ENCODE data around the gene KRT73.

The KRT73 gene

DNA sequence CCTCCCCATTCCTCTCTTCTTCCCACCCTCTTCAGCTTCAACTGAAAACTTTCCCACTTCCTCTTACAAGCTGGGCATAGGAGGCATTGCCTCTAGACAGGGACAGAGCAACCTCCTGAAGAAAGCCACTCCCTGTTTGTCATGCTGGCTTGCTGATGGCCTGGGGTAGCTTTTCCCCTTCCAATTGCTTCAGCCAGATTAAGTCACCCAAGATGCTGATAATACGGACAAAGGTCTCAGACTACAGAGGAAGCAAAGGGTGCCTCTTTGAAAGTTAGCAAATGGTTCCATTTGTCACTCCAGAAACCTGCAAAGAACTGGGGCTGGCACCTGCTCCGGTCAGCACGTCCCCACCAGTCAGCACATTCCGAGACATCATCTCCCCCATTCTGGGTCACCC lies 27.6 kb upstream of the KRT73 start:
- DNase-seq (ENCODE audit: low read depth, low spot score): no peak

DNA sequence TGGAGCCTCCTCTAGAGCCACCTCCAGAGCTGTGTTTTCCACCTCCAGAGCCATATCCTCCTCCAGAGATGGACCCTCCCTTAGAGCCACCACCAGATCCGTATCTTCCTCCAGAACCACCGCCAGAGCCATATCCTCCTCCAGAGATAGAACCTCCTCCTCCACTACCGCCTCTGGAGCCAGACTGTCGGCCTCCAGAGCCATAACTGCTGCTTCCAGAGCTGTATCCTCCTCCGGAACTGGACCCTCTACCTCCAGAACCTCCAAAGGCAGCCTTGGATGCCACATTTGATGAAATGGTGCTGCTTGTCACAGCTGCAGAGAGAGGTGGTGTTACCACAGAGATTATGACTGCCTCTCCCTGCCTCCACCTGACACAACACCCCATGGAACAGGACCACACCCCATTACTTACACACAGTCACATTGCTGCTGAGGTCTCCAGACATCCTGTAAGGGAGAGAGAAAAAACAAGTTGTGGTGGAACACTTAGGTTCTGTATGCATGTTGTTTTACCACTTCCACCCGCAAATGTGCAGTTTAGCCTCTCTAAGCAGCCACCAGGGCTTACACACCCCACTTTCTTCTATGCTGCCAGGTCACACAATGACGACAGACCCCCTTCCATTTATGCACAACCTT lies 26.9 kb upstream of the KRT73 start:
- no peak for DNase-seq (ENCODE audit: low read depth, low spot score)

DNA sequence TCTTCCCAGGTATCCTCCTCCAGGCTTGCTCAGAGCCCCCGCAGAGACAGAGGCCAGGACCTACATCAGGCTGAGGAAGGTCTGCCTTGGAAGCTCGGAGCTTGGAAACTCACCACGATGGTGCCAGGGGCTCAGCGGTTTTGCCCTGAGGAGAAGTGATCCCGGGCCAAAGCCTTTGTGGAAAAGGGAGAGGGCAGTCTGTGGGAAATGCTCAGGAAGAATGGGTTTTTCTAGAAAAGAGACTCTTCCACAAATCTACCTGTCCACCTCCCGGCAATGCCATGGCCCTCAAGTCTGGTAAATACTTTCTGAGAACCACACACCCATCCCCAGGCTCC lies 25.7 kb upstream of the KRT73 start:
- DNase-seq (ENCODE audit: low read depth, low spot score): no peak

DNA sequence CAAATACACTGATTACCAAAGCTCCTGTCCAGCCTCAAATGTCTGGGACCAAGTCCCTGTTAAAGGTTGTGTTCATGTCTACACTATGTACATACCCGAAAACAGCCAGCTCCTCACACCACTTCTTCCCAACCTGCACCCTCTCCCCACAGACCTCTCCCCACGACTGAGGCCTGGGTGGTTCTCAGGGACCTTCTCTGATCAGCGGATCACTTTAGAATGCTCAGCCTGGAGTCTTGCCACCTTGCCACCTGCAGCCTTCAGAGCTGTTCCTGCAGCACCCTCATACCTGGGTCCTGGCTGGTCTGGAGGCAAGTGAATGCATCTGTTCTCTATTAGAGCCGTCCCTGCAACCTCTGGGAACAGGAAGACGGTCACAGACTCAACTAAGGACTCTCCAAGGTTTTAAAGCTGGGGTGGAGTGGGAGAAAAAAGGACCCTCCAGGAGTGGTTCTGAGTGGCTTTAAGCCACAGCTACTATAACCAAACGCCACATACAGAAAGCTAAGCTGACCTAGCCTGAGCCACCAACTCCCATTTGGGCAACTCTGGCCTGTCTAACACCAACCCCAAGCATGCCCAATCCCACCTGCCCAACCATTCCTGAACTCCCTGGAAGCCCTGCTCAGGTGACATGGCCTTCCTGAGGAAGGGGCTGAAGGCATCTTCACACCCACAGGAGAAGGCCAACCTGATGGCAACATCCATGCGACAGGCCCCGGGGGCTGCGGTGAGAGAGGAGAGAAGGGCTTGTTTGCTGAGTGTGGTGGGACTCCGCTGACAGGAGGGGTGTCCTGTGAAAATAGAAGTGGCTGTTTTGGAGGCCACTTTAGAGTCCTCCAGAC lies 25.1 kb upstream of the KRT73 start:
- no peak for DNase-seq (ENCODE audit: low read depth, low spot score)

DNA sequence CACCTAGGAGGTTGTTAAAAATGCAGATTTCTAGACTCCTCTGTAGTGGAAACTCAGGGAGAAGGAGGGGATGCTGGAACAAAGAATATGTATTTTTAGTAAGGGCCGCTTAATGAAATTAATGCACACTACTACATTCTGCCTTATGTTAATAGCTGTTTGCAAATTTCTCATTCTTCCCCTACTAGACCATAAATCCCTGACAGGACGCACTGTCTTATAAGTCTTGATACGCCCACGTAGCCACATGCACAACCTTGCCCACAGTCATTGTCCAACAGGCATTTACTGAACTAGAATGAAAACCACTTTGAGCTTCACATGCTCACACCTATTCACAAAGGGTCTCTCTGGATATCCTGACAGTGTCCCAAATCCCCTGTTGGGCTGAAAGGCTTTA lies 23.1 kb upstream of the KRT73 start:
- DNase-seq (ENCODE audit: low read depth, low spot score): no peak

DNA sequence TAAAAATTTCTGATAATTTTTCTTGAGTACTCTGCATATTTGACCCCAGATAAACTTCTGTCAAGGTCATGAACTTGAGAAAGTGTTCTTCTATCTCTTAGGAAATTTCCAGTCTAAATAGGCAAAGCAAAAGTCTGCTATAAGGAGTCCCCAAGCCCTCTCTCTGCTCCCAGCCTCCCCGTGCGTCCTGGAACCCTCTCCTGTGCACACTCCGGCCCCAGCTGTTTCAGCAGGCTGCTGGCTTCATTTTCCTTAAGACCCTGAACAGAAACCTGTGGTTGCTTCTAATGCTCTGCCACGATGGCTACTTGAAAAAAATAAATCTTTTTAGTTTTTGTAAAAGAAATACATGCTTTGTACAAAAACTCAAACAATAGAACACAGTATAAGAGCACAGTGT lies 18.9 kb upstream of the KRT73 start:
- no peak for DNase-seq (ENCODE audit: low read depth, low spot score)

DNA sequence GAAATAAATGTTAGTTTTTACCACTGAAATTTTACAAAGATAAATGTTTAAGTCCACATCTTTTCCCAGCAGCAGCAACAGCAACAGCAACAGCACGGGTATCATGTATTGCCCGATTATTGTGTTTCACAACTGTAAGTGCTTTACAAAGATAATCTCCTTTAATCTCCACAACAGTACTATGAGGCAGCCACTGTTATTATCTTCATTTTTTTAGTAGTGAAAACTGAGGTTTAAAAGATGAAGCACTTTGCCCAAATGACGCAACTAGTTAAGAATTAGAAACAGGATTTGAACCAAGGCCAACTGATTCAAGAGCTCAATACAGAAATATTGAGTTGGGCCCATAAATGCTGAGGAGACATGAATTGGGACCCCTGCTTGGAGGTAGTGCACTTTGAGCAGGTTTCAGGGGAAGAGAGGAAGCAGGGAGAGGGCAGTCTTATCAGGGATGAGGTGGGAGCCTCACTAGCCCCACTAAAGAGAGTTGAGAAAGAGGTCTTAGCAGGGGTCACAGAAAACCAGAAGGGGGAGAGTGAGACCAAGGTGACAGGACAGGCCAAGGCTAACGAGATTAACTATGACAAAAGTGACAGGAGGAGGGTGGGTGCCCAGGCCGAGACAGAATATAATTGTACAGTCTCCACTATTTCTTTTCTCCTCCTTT lies 18.4 kb upstream of the KRT73 start:
- no peak for DNase-seq (ENCODE audit: low read depth, low spot score)

DNA sequence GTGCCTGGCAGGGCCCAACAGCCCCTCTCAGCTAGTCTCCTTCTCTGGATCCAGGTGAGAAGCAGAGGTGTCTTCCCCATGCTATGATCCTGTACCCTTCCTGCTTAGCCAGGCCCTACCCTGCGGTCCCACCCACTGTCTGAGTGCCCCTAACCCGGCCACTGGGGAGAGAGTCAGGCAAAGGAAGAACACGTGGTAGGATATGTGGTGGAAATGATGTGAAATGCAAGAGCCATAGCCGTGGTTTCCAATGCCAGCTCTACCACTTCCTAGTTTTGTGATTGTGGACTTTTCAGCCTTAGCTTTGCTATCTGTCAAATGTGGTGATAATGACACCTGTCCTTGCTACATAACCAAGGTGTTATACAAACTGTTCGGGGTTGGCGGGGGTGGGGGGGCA lies 17.8 kb upstream of the KRT73 start:
- DNase-seq (ENCODE audit: low read depth, low spot score): no peak

DNA sequence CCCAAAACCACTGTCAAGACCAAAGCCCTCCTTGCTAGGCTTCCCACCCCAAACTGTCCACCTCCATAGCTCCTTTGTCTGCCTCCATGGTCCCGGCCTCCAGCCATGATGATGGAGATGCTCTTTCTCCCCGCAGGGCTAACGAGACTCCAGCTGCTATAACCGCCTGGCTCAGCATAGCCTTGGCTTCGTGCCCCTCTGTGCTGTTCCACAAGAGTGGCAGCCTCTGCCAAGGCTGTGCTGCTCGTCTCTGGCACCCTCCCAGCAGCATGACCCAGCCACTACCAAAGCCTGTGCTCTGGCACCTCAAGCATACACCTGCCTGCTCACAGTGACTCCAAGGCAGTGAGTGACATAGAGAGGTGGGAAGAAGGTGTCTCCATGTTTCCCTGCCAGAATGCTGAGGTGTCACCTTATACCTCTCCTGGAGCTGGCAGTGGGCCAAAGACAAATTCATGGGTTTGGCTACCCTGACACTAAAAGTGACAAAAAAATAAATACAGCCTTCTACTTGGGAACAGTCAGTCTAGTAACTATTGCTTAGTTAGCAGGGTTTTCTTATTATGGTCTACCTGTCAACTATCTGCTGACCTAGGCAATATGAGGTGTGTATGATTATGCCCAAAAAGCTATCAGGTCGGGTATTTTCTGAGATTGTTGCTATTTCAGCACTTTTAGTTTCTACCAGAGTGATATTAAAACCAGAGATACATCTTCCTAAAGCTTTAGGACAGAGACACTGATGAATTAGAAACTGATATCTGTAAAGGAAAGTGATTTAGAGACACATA lies 16.1 kb upstream of the KRT73 start:
- DNase-seq (ENCODE audit: low read depth, low spot score): no peak

DNA sequence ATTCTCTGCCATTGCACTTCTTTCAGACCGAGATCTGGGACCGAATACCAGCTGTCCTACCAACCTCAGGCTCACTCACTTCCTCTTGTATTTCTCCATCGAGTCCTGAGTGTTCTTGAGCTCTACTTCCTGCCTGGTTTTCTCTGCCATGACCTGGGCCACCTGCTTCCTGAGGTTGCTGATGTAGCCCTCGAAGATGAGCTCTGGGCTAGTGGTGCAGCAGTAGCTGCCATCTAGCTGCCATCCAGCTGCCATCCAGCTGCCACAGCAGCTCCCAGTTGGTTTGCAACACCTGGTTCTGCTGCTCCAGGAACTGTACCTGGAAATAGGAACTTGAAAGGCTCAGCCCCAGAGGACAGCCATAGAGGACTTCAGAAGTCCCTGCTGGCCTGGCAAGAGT lies 15.0 kb upstream of the KRT73 start:
- no peak for DNase-seq (ENCODE audit: low read depth, low spot score)

DNA sequence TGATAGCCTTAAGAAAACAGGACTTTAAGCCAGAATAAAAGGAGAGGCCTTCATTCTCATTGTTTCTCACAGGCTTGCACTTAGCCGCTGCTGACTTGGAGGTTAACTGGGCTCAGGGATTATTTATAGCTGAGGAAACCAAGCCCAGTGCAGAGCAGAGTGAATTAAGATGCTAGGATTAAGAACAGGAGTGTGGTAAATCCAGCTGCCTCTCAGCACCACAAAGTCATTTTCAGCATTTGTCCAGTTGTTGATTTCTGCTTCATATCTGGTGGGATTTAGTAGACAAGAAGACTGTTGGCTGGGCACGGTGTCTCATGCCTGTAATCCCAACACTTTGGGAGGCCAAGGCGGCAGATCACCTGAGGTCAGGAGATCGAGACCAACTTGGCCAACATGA lies 14.3 kb upstream of the KRT73 start:
- DNase-seq (ENCODE audit: low read depth, low spot score): no peak

DNA sequence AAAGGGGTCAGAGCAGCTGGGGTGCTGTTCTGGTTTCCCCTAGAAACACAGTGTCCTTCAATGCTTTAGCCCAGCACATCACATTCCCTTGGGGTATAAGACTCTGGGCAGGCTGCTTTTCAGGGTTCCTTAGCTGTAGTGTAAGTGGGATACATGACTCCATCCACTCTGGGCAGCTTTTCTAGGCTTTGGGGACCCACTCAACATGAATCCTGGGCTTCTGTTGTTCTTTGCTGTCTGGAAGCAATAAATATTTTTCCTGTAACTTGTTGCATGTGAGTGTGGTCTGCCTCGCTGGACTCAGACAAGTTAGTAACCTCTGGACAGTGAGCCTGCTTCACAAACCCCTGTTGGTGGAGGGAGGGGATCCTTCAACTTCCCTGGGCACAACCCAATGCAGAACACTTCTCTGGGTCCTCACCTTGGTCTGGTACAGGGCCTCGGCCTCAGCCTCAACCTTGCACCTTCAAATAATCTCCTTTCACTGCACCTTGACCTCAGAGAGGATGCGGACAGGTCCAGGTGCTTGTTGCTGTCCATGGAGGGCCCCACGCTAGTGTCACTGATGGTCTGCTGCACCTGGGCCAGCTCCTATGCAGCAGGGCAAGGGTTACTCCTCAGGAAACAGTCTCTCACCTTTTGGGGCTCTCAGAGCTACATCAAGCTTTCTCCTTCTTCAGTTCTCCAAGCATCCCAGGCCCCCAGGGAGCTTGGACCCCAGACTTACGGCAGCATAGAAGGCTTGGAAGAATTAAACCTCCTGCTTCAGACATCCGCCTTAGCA lies 13.5 kb upstream of the KRT73 start:
- DNase-seq (ENCODE audit: low read depth, low spot score): no peak

DNA sequence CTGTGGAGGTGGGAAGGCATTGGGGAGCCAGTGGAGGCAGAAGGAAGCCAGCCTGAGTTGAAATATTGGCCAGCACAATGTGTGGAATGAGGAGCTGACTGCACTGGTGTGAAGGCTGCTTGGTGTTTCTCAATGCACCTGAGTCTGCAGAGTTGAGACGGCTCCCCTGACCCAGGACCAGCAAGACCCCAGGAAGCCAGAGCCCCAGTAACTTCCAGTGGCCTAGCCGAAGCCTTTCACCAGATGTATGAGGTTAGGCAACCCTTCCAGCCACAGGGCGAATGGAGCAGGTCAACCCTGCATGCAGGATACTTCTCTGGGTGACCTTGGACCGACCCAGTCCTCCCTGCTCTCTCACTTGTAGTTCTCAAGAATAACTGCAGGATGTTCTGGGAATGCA lies 12.9 kb upstream of the KRT73 start:
- no peak for DNase-seq (ENCODE audit: low read depth, low spot score)

DNA sequence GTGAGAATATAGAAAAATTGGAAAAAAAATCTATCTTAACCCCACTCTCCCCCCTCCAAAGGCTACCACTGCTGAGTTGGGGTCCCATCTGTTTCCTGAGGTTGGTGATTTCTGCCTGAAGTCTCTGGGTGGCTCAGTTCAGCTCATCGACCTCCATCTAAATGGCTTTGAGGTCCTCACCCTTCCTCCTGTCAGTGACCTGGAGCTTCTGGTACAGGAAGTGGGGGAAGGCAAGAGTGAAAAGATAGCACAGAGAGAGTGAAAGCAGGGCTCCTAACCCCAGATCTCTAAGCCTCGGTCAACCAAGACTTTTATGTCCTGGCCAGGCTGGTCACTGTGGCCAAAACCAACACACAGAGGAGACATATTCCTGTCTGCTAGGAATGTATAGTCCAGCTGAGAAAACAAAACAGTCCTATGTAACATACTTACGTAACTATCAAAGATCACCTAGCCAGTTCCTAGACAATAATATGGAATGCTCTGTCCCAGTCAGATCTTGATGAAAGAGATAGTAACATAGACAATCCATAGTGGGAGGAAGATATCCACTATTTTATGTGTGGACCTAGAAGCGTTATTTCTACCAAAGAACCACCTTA lies 12.3 kb upstream of the KRT73 start:
- DNase-seq (ENCODE audit: low read depth, low spot score): no peak

DNA sequence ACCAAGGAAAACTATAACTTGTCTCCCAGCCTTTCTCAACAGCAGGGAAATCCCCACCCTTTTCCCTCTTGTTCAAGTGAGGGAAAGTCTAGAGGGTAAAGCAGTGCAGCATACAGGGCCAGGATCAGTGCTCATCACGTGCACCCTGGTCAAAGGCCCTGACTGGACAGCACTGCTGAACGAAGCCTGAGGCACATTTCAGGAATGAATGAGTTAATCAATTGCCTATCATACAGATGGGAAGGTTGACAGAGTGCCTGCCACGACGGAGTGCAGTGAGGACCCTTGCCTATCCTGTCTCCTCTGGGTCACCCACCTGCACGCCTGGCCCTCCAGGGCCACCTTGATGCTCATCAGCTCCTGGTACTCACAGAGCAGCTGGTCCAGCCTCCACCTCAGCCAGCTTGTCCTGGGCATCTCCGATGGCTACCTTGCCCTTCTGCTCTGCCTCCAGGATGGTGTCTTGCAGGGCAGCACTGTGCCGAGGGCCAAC lies 11.7 kb upstream of the KRT73 start:
- no peak for DNase-seq (ENCODE audit: low read depth, low spot score)

DNA sequence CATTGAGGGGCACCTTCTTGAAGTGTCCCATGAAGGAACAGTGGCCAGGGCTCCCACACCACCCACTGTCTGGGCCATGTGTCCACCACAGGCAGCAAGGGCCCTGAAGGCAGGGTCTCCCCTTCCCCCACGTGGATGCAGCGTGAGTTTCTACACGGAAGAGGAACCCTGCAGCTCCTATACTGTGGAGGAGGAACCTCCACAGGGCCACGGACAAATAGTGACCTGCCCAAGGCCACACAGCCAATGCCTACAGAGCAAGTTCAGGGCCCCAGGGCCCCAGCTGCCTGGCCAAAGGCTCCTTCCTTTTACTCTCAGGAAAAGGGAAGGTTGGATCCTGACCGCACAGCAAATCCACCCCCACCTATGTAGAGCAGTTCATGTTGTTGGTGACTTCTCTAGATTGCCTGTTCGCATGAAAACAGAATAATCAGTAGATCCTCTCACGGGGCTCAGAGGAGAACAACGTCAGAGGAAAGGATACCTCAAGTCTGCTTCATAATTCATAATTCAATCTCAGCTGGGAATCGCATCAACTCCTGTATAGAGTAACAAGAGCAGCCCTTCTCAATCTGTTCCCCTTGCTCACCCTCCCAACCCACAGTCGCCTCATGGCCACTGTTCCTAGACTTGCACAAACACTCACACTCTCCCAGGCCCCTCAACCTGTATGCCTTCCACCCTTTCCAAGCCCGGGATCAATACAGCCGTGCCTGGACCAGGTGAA lies 11.1 kb upstream of the KRT73 start:
- DNase-seq (ENCODE audit: low read depth, low spot score): no peak

DNA sequence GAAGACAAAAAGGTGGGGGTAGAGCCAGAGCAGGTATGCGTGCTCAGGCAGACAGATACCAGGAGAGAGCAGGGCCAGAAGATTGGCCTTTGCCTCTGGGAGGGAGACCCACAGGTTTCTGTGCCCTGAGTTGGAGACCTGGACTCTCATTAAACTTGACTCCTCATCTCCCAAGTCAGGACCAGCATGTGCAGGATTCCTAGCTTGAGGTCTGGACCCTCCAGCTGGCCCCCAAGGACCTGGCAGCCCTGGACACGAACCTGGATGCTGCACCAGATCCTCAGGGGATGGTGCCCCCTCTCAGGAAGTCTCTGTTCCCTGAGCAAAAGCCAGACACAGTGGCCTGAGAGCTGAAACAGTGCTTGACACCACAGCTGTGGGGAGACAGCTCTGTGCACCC lies 10.5 kb upstream of the KRT73 start:
- DNase-seq (ENCODE audit: low read depth, low spot score): no peak

DNA sequence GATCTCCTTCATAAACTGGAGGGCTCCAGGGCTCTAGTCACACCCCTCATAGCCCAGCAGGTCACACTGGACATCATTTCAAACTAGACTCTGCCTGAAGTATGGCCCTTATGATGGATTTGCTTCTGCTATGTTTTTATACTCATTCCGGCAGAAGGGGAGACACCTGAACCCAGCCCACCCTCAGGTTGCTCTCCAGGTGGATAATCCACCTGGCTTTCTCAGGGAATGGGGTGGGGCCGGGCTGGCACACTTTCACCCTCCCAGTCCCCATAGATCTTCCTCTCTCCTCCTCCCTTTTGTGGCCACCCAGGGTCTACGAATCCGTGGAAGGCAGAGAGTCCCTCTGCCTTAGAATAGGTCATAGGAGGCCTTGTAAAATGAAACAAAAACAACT lies 9.8 kb upstream of the KRT73 start:
- DNase-seq (ENCODE audit: low read depth, low spot score): no peak

DNA sequence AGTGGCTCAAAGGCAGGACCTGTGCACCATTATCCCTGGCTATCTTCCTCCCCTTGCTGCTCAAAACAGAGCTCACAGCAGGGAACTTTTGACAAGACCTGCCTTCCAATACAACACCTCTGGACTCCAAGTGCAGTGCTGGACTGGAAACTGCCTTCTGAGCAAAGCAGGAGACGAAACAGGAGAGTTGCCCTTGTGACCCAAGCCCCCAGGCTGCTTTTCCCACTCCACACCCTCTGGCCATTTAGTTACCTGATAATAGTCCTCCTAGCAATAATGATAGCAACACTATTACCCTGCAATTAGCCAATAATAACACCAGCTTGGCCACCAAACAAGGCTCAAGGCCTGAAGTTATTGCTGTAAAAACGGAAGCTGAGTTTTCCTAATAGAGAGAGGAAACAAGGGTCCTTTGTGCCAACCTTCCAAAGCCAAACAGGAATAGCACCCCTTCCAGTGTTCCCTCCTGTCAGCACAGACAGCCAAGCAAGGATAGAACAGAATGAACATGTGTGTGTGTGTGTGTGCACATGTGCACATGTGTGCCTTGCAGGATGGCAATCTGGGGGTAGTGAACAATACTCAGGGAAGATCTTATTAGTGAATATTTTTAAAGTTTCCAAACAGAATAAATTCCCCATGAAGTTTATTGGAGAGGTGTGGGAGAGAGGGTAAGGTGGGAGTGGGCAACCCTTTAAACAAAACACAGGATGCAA lies 9.2 kb upstream of the KRT73 start:
- no peak for DNase-seq (ENCODE audit: low read depth, low spot score)

DNA sequence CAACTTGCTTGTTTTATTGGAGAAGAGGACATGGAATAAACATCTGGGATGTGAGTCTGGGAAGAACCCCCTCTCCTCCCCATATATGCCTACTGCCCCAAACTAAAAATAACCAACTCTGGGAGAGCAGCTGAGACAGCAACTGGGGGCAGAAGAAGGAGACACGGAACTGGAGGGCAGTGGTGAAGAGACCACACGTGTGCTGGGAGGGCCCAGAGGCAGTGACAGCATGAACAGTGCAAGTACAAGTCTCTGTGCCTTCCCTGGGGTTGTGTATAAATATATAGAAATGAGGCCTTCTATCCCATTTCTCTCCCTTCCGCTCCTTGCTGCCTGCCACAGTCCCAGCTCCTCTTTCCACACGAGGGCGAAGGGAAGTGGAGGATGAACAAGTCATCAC lies 4.0 kb upstream of the KRT73 start:
- no peak for DNase-seq (ENCODE audit: low read depth, low spot score)
